Endodermal cell (in vitro differentiated cells): ENCODE measurements around the gene CFAP107. TPM values are rescaled to one million over a fixed set of nuclear protein-coding genes. Genes with fewer than 3 reads are reported as not detected.

Experiments
- DNase-seq: peaks from one replicate; pipeline ENCODE4 v3.0.0-alpha.2; 2017
- H3K27ac ChIP-seq: 2 replicates; pipeline ENCODE4 v1.5.1; 2013; ENCODE audit warnings: mild to moderate bottlenecking, low read depth, low read length, moderate library complexity
- H3K27me3 ChIP-seq: 2 replicates; pipeline ENCODE4 v1.6.1; 2013; ENCODE audit warnings: mild to moderate bottlenecking, low read length, moderate library complexity; ENCODE audit not compliant: insufficient read depth, control insufficient read depth, poor library complexity, severe bottlenecking
- H3K36me3 ChIP-seq: 2 replicates; pipeline ENCODE4 v1.7.0; 2013; ENCODE audit warnings: mild to moderate bottlenecking, low read length, moderate library complexity; ENCODE audit not compliant: control insufficient read depth, insufficient read depth
- H3K4me1 ChIP-seq: one replicate; pipeline ENCODE4 v1.7.0; 2013; ENCODE audit warnings: low read length; ENCODE audit not compliant: control insufficient read depth, insufficient read depth
- H3K4me3 ChIP-seq: 2 replicates; pipeline ENCODE4 v1.5.1; 2013; ENCODE audit warnings: mild to moderate bottlenecking, low read length, moderate library complexity
- H3K9ac ChIP-seq: 2 replicates; pipeline ENCODE4 v1.6.1; 2013; ENCODE audit warnings: mild to moderate bottlenecking, low read length, moderate library complexity; ENCODE audit not compliant: poor library complexity, severe bottlenecking; ENCODE audit errors: extremely low read depth
- H3K9me3 ChIP-seq: 2 replicates; pipeline ENCODE4 v1.6.1; 2013; ENCODE audit warnings: mild to moderate bottlenecking, low read length, moderate library complexity; ENCODE audit not compliant: control insufficient read depth
- H3K27ac Mint-ChIP-seq: 2 replicates; pipeline ENCODE4 v1.8.0; 2020; ENCODE audit warnings: mixed read lengths
- H3K27me3 Mint-ChIP-seq: 2 replicates; pipeline ENCODE4 v1.8.0; 2021; ENCODE audit warnings: mild to moderate bottlenecking, mixed read lengths; ENCODE audit not compliant: insufficient read depth
- H3K36me3 Mint-ChIP-seq: 2 replicates; pipeline ENCODE4 v1.8.0; 2020; ENCODE audit warnings: low read depth, mixed read lengths
- H3K4me1 Mint-ChIP-seq: 2 replicates; pipeline ENCODE4 v1.8.0; 2020; ENCODE audit warnings: mixed read lengths
- H3K4me3 Mint-ChIP-seq: 2 replicates; pipeline ENCODE4 v1.8.0; 2020; ENCODE audit warnings: mild to moderate bottlenecking, moderate library complexity, mixed read lengths
- H3K9me3 Mint-ChIP-seq: 2 replicates; pipeline ENCODE4 v1.8.0; 2020; ENCODE audit warnings: mild to moderate bottlenecking, mixed read lengths
- CTCF ChIP-seq: fragments of 200-600 bp; sonication (generic); conservative IDR thresholded peaks from 2 replicates; pipeline ENCODE4 v1.5.0; 2021; ENCODE audit warnings: antibody characterized with exemption, mild to moderate bottlenecking
- WGBS, 2 experiments: methylation state at CpG; one replicate each; pipeline versions ENCODE4 v1.1.5 to v1.1.7; 2013; ENCODE audit warnings: missing lambda C conversion rate in 2 of 2, mixed read lengths in 1 of 2; ENCODE audit not compliant: insufficient coverage in 1 of 2, insufficient read length in 1 of 2; 5-methylcytosine and 5-hydroxymethylcytosine counted together
- total RNA-seq, 2 donors: library from RNA; stranded (reverse); fragmentation: NEBNext Ultra II Directional in 1 of 2; extraction: Animal tissue kit (Norgen Biotek cat#: 25700) in 1 of 2; gene quantifications; 2 replicates in 1 of 2; 3 replicates in 1 of 2; pipeline ENCODE4 v1.2.1, GENCODE V29; 2021

CFAP107 gene
- total RNA-seq, 2 donors from 2014 or later = not detected

DNA sequence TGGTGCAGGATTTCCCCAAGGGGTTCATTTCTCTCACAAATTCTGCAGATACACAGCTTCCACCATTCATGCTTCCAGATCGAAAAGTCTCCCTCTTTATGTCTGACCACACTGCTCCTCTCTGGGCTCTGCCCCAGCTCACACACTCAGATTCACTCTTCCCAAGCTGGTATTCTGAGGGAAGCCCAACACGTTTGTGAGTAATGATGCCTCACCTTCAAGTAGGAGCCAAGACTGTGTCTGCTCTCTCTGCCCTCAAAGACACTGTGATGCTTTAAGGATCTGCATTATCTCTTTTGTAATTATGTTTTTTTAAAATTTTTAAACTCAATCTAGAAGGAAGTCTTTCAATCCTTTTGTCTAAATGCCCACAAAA, 65.4 kb downstream of the CFAP107 start:
- no peak for DNase-seq
- no peaks in the 10 kb centered on the region for H3K4me1 ChIP-seq
- TF ChIP-seq CTCF = no peak
- H3K27me3 Mint-ChIP-seq = no peaks in the 10 kb centered on the region
- no peaks in the 10 kb centered on the region for H3K27me3 ChIP-seq
- no peak overlapping the region for H3K4me3 ChIP-seq
- no peaks in the 10 kb centered on the region for H3K36me3 Mint-ChIP-seq
- peaks cover 82% of the 10 kb centered on the region for H3K9me3 Mint-ChIP-seq
- H3K9ac ChIP-seq = no peak overlapping the region
- H3K27ac ChIP-seq = no peak overlapping the region
- no peak overlapping the region for H3K4me3 Mint-ChIP-seq
- H3K36me3 ChIP-seq = no peaks in the 10 kb centered on the region
- 17 to 44% methylated on average over 1 to 2 of the region's 2 CpGs for WGBS, 2 experiments
- no peaks in the 10 kb centered on the region for H3K4me1 Mint-ChIP-seq
- H3K27ac Mint-ChIP-seq = no peak overlapping the region
- peaks cover 19% of the 10 kb centered on the region for H3K9me3 ChIP-seq

Other genes starting within 250 kb of the CFAP107 start
- gene DHRS3, start 128.0 kb upstream of the CFAP107 start, total RNA-seq = 1 to 10 TPM; 9.2 to 9.8 TPM
- gene AADACL4, start 102.1 kb upstream of the CFAP107 start, total RNA-seq = not detected
- under 1 TPM in 1 of 2 donors, not detected in 1; 0.24 TPM for gene AADACL3, start 30.1 kb upstream of the CFAP107 start, total RNA-seq
- not detected for gene PRAMEF12, start 27.5 kb downstream of the CFAP107 start, total RNA-seq
- gene PRAMEF1, start 45.2 kb downstream of the CFAP107 start, total RNA-seq = not detected
- not detected for gene PRAMEF11, start 85.2 kb downstream of the CFAP107 start, total RNA-seq
- not detected for gene HNRNPCL1, start 102.5 kb downstream of the CFAP107 start, total RNA-seq
- not detected for gene PRAMEF2, start 110.9 kb downstream of the CFAP107 start, total RNA-seq
- not detected for gene PRAMEF4, start 140.0 kb downstream of the CFAP107 start, total RNA-seq
- not detected for gene PRAMEF10, start 152.1 kb downstream of the CFAP107 start, total RNA-seq
- not detected for gene PRAMEF7, start 170.4 kb downstream of the CFAP107 start, total RNA-seq
- not detected for gene PRAMEF6, start 201.4 kb downstream of the CFAP107 start, total RNA-seq